H9 (cell line): ENCODE results near the gene LRRC8B. TPM values are rescaled to one million over a fixed set of nuclear protein-coding genes. Genes with fewer than 3 reads are reported as not detected.
A peak's percentile ranks its signal among the peaks of the same experiment; 100 is the strongest.

ENCODE experiments used
- DNase-seq: peaks from one replicate; pipeline ENCODE4 v3.0.0-alpha.2; 2017
- H2AFZ ChIP-seq: one replicate; pipeline ENCODE4 v1.6.1; 2013; ENCODE audit warnings: mild to moderate bottlenecking, low read length, control low read depth, moderate library complexity
- H2AK5ac ChIP-seq: 2 replicates; pipeline ENCODE4 v1.6.1; 2013; ENCODE audit warnings: low read length, control low read depth, mixed read lengths; ENCODE audit not compliant: insufficient read length
- H2BK120ac ChIP-seq: one replicate; pipeline ENCODE4 v1.6.1; 2013; ENCODE audit warnings: low read depth, mild to moderate bottlenecking, low read length, control low read depth, inconsistent platforms; ENCODE audit not compliant: poor library complexity, severe bottlenecking
- H2BK12ac ChIP-seq: 2 replicates; pipeline ENCODE4 v1.6.1; 2013; ENCODE audit warnings: low read length, control low read depth, mixed read lengths, low read depth; ENCODE audit not compliant: insufficient read length
- H2BK15ac ChIP-seq: 2 replicates; pipeline ENCODE4 v1.6.1; 2013; ENCODE audit warnings: low read depth, low read length, control low read depth
- H2BK20ac ChIP-seq: one replicate; pipeline ENCODE4 v1.6.1; 2013; ENCODE audit warnings: low read depth, mild to moderate bottlenecking, low read length, control low read depth, inconsistent platforms; ENCODE audit not compliant: poor library complexity, severe bottlenecking
- H2BK5ac ChIP-seq: 2 replicates; pipeline ENCODE4 v1.6.1; 2013; ENCODE audit warnings: low read length, control low read depth, mixed read lengths; ENCODE audit not compliant: insufficient read length
- H3K14ac ChIP-seq: 2 replicates; pipeline ENCODE4 v1.6.1; 2013; ENCODE audit warnings: low read length, control low read depth; ENCODE audit not compliant: insufficient read depth
- H3K18ac ChIP-seq: 2 replicates; pipeline ENCODE4 v1.6.1; 2013; ENCODE audit warnings: low read depth, mild to moderate bottlenecking, mixed read lengths, low read length, control low read depth; ENCODE audit not compliant: insufficient read length
- H3K23ac ChIP-seq: 2 replicates; pipeline ENCODE4 v1.6.1; 2013; ENCODE audit warnings: low read length, control low read depth, mixed read lengths, low read depth; ENCODE audit not compliant: insufficient read length
- H3K23me2 ChIP-seq: 2 replicates; pipeline ENCODE4 v1.6.1; 2013; ENCODE audit warnings: low read depth, mild to moderate bottlenecking, mixed read lengths, low read length, control low read depth; ENCODE audit not compliant: insufficient read length, poor library complexity, severe bottlenecking
- H3K27ac ChIP-seq: 2 replicates; pipeline ENCODE4 v1.5.1; 2013; ENCODE audit warnings: low read length, control low read depth, mixed read lengths, low read depth; ENCODE audit not compliant: insufficient read length
- H3K27me3 ChIP-seq: 2 replicates; pipeline ENCODE4 v1.6.1; 2013; ENCODE audit warnings: low read length, control low read depth, inconsistent platforms; ENCODE audit not compliant: insufficient read depth
- H3K4ac ChIP-seq: 2 replicates; pipeline ENCODE4 v1.6.1; 2013; ENCODE audit warnings: low read depth, mild to moderate bottlenecking, control low read depth, inconsistent platforms, low read length, moderate library complexity
- H3K4me1 ChIP-seq: 2 replicates; pipeline ENCODE4 v1.6.1; 2013; ENCODE audit warnings: low read length, control low read depth, inconsistent platforms; ENCODE audit not compliant: insufficient read depth
- H3K4me2 ChIP-seq: 2 replicates; pipeline ENCODE4 v1.6.1; 2013; ENCODE audit warnings: low read length, control low read depth, mixed read lengths; ENCODE audit not compliant: insufficient read length, insufficient read depth
- H3K56ac ChIP-seq: 2 replicates; pipeline ENCODE4 v1.6.1; 2013; ENCODE audit warnings: low read depth, mild to moderate bottlenecking, mixed read lengths, low read length, control low read depth; ENCODE audit not compliant: insufficient read length
- H3K79me1 ChIP-seq: 2 replicates; pipeline ENCODE4 v1.6.1; 2013; ENCODE audit warnings: low read depth, mild to moderate bottlenecking, moderate library complexity, low read length, control low read depth, inconsistent platforms; ENCODE audit not compliant: insufficient read depth, poor library complexity, severe bottlenecking
- H3K79me2 ChIP-seq: 2 replicates; pipeline ENCODE4 v1.6.1; 2013; ENCODE audit warnings: low read length, control low read depth, inconsistent platforms; ENCODE audit not compliant: insufficient read depth
- H3K9ac ChIP-seq: 2 replicates; pipeline ENCODE4 v1.6.1; 2013; ENCODE audit warnings: low read length, control low read depth, mixed read lengths; ENCODE audit not compliant: insufficient read length; ENCODE audit errors: extremely low read depth
- H3K9me3 ChIP-seq: one replicate; pipeline ENCODE4 v1.6.1; 2013; ENCODE audit warnings: low read depth, low read length, inconsistent platforms; ENCODE audit not compliant: control insufficient read depth
- H3T11ph ChIP-seq: one replicate; pipeline ENCODE4 v1.6.1; 2013; ENCODE audit warnings: mild to moderate bottlenecking, low read length, control low read depth, inconsistent platforms
- H4K20me1 ChIP-seq: one replicate; pipeline ENCODE4 v1.6.1; 2013; ENCODE audit not compliant: control insufficient read depth, insufficient read length, insufficient read depth
- H4K5ac ChIP-seq: 2 replicates; pipeline ENCODE4 v1.6.1; 2013; ENCODE audit warnings: low read depth, mild to moderate bottlenecking, mixed read lengths, low read length, control low read depth; ENCODE audit not compliant: insufficient read length
- H4K8ac ChIP-seq: replicated peaks from 2 replicates; pipeline ENCODE4 v1.6.1; 2013; ENCODE audit warnings: low read length, control low read depth, mixed read lengths, low read depth; ENCODE audit not compliant: insufficient read length
- H4K91ac ChIP-seq: 2 replicates; pipeline ENCODE4 v1.6.1; 2013; ENCODE audit warnings: low read depth, mild to moderate bottlenecking, moderate library complexity, mixed read lengths, low read length, control low read depth; ENCODE audit not compliant: insufficient read length
- H3K27ac Mint-ChIP-seq, 3 experiments: 2 replicates in 2 of 3; 3 replicates in 1 of 3; pipeline ENCODE4 v1.8.0; 2020 to 2021; ENCODE audit warnings: mixed read lengths in 3 of 3, mild to moderate bottlenecking in 1 of 3, moderate library complexity in 1 of 3
- H3K27me3 Mint-ChIP-seq: 2 replicates; pipeline ENCODE4 v1.8.0; 2021; ENCODE audit warnings: low read depth, mild to moderate bottlenecking, moderate library complexity, mixed read lengths
- H3K36me3 Mint-ChIP-seq, 3 experiments: 2 replicates in 2 of 3; 3 replicates in 1 of 3; pipeline ENCODE4 v1.8.0; 2020 to 2021; ENCODE audit warnings: low read depth in 3 of 3, mixed read lengths in 3 of 3; ENCODE audit not compliant: insufficient read depth in 1 of 3
- H3K4me1 Mint-ChIP-seq, 2 experiments: 2 replicates each; pipeline ENCODE4 v1.8.0; 2020; ENCODE audit warnings: mixed read lengths in 2 of 2
- H3K4me3 Mint-ChIP-seq, 2 experiments: 2 replicates in 1 of 2; 3 replicates in 1 of 2; pipeline ENCODE4 v1.8.0; 2020 to 2021; ENCODE audit warnings: mild to moderate bottlenecking in 2 of 2, mixed read lengths in 2 of 2, moderate library complexity in 1 of 2
- H3K9me3 Mint-ChIP-seq, 2 experiments: 2 replicates in 1 of 2; 3 replicates in 1 of 2; pipeline ENCODE4 v1.8.0; 2020; ENCODE audit warnings: mild to moderate bottlenecking in 2 of 2, mixed read lengths in 2 of 2, moderate library complexity in 1 of 2
- WGBS: extraction: QIAGEN DNeasy Blood & Tissue Kit; methylation state at CpG from one replicate; pipeline ENCODE4 v1.1.7; 2013; ENCODE audit warnings: missing lambda C conversion rate, low lambda C conversion rate, mixed read lengths; ENCODE audit not compliant: insufficient read length; ENCODE audit errors: extremely low coverage; 5-methylcytosine and 5-hydroxymethylcytosine counted together
- total RNA-seq: library from RNA; stranded (reverse); gene quantifications from 2 replicates; pipeline ENCODE4 v1.2.1, GENCODE V29; 2021
- TF ChIP-seq, protein P1 (sequence below): fragments of 200-600 bp; sonication (generic); conservative IDR thresholded peaks from 3 replicates; pipeline ENCODE4 v1.8.0; 2021; ENCODE audit warnings: antibody characterized with exemption, mild to moderate bottlenecking

Gene LRRC8B
- total RNA-seq, 1 experiment from 2014 or later: 33.2 TPM

GRCh38 chr1:89596698-89597097 lies 72.1 kb downstream of the LRRC8B start:
- no peak overlapping the region for H4K8ac ChIP-seq
- TF ChIP-seq, protein P1, sequence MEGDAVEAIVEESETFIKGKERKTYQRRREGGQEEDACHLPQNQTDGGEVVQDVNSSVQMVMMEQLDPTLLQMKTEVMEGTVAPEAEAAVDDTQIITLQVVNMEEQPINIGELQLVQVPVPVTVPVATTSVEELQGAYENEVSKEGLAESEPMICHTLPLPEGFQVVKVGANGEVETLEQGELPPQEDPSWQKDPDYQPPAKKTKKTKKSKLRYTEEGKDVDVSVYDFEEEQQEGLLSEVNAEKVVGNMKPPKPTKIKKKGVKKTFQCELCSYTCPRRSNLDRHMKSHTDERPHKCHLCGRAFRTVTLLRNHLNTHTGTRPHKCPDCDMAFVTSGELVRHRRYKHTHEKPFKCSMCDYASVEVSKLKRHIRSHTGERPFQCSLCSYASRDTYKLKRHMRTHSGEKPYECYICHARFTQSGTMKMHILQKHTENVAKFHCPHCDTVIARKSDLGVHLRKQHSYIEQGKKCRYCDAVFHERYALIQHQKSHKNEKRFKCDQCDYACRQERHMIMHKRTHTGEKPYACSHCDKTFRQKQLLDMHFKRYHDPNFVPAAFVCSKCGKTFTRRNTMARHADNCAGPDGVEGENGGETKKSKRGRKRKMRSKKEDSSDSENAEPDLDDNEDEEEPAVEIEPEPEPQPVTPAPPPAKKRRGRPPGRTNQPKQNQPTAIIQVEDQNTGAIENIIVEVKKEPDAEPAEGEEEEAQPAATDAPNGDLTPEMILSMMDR: no peak
- H2BK12ac ChIP-seq: no peak overlapping the region
- Mint-ChIP-seq H3K27me3 (no peaks in the 10 kb centered on the region), H3K4me1 (peaks cover 51 to 60% of the 10 kb centered on the region in 2 experiments), H3K4me3 (no peak overlapping the region), H3K36me3 (peaks cover 2 to 9% (median 7%) of the 10 kb centered on the region in 3 experiments; a peak in 6 of 7 replicates), H3K27ac (0 out of 7 replicates have a peak overlapping the region, but pooled peaks of 1 of the 3 experiments have one; percentile 23), H3K9me3 (no peaks in the 10 kb centered on the region; a peak in 1 of 5 replicates)
- H3K23me2 ChIP-seq: no peaks in the 10 kb centered on the region
- no peak overlapping the region for H3K4ac ChIP-seq
- no peak overlapping the region for H2BK15ac ChIP-seq
- no peak overlapping the region for H3K23ac ChIP-seq
- H3K9ac ChIP-seq: no peak overlapping the region
- H3K27ac ChIP-seq: no peak overlapping the region
- H3K56ac ChIP-seq: no peak overlapping the region
- no peak overlapping the region for H2BK20ac ChIP-seq
- H3K4me2 ChIP-seq: no peak overlapping the region
- H3K27me3 ChIP-seq: no peaks in the 10 kb centered on the region
- no peak overlapping the region for H4K5ac ChIP-seq
- no peaks in the 10 kb centered on the region for H3K79me1 ChIP-seq
- H4K91ac ChIP-seq: no peak overlapping the region
- no peaks in the 10 kb centered on the region for H4K20me1 ChIP-seq
- no peak overlapping the region for H2AK5ac ChIP-seq
- H3K14ac ChIP-seq: no peak overlapping the region
- H3K4me1 ChIP-seq: peaks cover 11% of the 10 kb centered on the region; the same call in 1 of the 2 replicates
- no peak overlapping the region for H2AFZ ChIP-seq
- no peak for DNase-seq
- no peak overlapping the region for H2BK5ac ChIP-seq
- H2BK120ac ChIP-seq: no peak overlapping the region
- no peak overlapping the region for H3K18ac ChIP-seq
- WGBS: no CpG with 5 or more reads among the region's 2 CpGs
- H3K79me2 ChIP-seq: no peaks in the 10 kb centered on the region
- no peaks in the 10 kb centered on the region for H3K9me3 ChIP-seq
- no peak overlapping the region for H3T11ph ChIP-seq
